ENCODE results near the gene WDCP.

WDCP gene

DNA sequence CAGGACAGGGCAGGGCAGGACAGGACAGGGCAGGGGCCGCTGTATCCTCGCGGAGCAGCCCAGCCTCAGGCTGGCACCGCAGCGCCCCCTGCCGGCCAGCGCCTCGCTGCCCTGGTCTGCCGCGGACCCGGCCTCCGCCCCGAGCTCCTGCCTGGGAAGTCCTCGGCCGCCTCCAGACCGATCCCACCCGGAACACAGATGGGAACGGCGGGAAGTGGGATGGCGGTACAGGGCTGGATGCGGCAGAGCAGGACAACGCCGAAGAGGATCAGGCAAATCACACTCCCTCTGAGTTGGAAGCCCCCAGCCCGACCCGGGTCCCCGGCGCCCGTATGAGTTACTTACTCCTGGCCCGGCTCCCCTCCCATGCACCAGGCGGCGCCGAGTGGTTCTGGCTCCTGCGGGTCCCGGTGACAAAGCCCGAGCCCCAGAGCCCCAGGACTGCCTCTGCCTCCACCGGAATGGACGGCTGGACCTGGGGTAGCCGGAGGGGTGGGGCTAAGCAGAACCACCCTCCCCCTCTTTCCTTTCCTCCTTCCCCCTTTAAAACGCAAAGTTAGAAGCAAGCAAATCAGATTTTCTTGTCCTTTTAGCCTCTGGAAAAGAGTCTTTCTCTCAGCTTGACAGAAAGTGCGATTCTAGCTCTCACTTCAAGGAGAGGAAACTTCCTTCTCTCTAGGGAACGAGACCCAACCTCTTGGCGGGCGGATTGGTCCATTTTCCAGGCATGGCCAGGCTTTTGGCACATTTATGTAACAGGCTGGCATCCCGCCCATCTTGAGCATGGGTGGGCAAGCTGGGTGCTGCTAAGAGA lies 37.4 kb upstream of the WDCP start, which contains the start of gene TP53I3:
Gene TP53I3, minus strand, starts transcription at position 449 of the 814 bp plus-strand sequence. CDS start 508 bp downstream, outside the sequence.
- TF ChIP-seq, protein P1, sequence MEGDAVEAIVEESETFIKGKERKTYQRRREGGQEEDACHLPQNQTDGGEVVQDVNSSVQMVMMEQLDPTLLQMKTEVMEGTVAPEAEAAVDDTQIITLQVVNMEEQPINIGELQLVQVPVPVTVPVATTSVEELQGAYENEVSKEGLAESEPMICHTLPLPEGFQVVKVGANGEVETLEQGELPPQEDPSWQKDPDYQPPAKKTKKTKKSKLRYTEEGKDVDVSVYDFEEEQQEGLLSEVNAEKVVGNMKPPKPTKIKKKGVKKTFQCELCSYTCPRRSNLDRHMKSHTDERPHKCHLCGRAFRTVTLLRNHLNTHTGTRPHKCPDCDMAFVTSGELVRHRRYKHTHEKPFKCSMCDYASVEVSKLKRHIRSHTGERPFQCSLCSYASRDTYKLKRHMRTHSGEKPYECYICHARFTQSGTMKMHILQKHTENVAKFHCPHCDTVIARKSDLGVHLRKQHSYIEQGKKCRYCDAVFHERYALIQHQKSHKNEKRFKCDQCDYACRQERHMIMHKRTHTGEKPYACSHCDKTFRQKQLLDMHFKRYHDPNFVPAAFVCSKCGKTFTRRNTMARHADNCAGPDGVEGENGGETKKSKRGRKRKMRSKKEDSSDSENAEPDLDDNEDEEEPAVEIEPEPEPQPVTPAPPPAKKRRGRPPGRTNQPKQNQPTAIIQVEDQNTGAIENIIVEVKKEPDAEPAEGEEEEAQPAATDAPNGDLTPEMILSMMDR (conservative IDR thresholded peaks at IDR 0.05; ENCODE audit: control insufficient read depth, insufficient read depth, low read depth, low read length): peak; percentile 6
- peak; percentile 85 for DNase-seq (ENCODE audit: low read depth)
- H3K4me3 ChIP-seq (ENCODE audit: control insufficient read depth, low read depth, low read length): peak within 1 kb of the TSS; percentile 82

DNA sequence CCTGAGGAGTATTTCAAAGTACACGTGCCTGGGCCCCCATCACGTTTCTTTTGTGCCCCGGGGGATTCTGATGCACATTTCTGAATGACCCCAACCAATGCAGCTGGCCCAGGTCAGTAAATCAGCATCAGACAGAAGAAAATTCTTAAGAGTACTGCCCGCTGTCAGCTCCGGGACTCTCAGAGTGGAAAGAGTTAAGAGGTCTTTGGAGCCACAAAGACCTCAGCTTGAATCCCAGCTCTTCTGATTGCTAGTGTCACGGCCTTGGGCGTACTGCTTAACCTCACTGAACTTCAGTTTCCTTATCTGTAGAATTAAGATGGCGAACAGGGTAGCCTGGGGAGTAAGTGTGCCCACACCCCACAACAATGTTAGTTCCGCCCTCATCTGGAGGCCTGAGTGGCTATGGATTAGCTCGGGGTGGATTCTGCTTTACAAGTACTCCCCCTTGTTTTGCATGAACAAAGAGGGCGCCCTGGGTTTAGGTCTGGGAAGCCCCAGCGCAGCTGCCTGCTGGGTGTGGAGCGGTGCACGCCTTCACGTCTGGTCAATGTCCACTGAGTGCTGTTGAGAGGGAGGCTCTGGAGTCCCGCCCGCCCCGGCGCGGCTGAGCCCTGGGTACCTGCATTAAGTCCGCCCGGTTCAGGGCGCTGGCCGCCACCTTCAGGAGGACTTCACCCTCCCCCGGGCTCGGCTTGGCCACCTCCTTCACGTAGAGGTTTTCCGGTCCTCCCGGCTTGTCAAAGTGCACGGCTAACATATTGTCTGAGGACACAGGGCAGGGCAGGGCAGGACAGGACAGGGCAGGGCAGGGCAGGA lies 36.6 kb upstream of the WDCP start:
- TF ChIP-seq, protein P1 (conservative IDR thresholded peaks at IDR 0.05; ENCODE audit: control insufficient read depth, insufficient read depth, low read depth, low read length): no peak
- H3K4me3 ChIP-seq (ENCODE audit: control insufficient read depth, low read depth, low read length): peak overlapping the region; percentile 82
- peak; percentile 85 for DNase-seq (ENCODE audit: low read depth)

DNA sequence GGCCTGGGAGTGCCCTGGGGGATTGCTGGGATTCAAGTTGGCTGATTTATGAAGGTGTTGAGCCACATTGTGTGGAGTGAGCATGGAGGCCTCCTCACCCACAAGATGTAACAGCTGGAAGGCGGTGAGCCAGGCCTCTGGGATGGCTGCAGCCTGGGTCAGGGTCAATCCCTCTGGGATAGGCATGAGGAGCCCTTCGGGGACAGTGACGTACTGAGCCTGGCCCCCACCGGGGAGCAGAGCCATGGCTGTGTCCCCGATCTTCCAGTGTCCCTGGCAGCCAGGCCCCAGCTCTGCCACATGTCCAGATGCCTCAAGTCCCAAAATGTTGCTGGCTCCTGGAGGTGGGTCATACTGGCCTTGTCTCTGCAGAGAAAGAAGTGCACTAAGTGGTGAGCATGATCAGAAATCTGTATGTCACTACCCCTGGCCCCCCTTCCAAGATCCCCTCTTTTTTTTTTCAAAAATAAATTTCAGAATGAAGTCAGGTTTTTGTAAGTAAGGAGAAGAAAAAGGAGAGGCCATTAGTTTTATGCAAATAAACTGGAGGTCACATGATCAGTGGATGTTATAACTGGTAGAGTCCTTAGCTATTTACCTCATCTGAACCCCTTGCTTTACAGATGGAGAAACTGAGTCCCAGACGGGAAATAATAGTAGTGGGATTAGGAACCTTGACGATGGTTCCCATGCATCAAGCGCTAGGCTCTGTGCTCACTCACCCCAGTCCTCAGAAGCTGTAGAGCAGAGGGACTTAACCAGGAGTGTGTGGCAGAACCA lies 35.8 kb upstream of the WDCP start:
- peak overlapping the region; percentile 82 for H3K4me3 ChIP-seq (ENCODE audit: control insufficient read depth, low read depth, low read length)
- no peak for DNase-seq (ENCODE audit: low read depth)
- TF ChIP-seq, protein P1 (conservative IDR thresholded peaks at IDR 0.05; ENCODE audit: control insufficient read depth, insufficient read depth, low read depth, low read length): no peak

DNA sequence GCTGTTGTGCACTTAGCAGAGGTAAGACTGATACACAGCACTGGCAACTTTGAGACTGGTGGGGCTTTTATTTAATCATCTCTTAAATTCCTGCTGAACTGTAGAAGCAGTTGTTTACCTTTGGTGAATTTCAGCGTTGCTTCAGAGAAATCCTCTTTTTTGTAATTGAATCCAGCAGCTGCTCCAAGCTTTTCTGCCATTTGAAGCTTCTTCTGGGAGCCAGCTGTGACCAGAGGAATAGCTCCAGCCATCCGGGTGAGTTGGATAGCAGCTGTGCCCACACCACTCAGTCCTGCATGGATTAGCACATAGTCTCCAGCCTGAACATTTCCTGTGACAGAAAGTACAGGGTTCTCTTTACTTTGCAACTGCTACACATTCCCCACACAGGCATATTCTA lies 33.5 kb upstream of the WDCP start:
- TF ChIP-seq, protein P1 (conservative IDR thresholded peaks at IDR 0.05; ENCODE audit: control insufficient read depth, insufficient read depth, low read depth, low read length): no peak
- no peak overlapping the region for H3K4me3 ChIP-seq (ENCODE audit: control insufficient read depth, low read depth, low read length)
- DNase-seq (ENCODE audit: low read depth): no peak

DNA sequence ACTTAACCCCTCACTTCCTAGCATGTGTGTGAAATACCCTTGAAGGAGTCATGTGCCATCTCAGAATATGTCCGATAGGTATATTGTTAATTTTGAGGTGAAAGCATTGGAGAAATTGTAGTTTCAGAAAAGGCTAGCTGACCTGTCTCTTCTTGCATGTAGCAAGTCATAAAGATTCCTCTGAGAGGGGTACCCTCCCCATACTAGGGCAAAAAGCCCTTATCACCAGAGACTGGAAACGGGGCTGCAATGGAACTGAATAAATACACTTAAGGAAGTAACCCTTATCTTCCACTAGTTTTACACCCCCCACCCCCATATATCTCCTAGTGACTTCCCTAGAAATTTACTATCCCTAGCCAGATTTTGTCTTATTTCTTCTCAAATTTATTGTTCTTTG lies 30.7 kb upstream of the WDCP start:
- no peak for DNase-seq (ENCODE audit: low read depth)
- peak overlapping the region; percentile 99 for H3K4me3 ChIP-seq (ENCODE audit: control insufficient read depth, low read depth, low read length)
- TF ChIP-seq, protein P1 (conservative IDR thresholded peaks at IDR 0.05; ENCODE audit: control insufficient read depth, insufficient read depth, low read depth, low read length): no peak

DNA sequence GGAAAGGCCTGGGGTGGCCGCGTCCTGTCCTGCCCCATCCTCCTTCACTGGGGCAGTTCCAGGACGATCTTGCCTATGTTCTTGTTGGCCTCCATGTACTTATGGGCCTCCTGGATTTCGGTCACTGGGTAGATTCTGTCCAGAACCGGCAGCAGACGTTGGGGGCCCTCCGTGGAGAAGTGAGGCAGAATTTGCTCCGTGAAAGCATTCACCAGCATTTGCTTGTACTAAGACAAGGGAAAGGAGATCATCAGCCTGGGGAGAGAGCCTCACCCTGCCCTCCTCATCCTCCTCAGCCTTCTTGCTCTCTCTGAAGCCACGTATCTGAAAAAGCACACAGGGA lies 30.3 kb upstream of the WDCP start:
- TF ChIP-seq, protein P1 (conservative IDR thresholded peaks at IDR 0.05; ENCODE audit: control insufficient read depth, insufficient read depth, low read depth, low read length): no peak
- H3K4me3 ChIP-seq (ENCODE audit: control insufficient read depth, low read depth, low read length): peak overlapping the region; percentile 99
- no peak for DNase-seq (ENCODE audit: low read depth)

Measured in fibroblast of mammary gland (primary cell).